Activated CD4-positive, alpha-beta T cell treated with anti-CD3 and anti-CD28 coated beads, Interleukin-2, Interleukin-4, amounts not matched to agents 100 ng/mL and 50 ng/mL, durations not matched to agents 16 hours and 8 hours (primary cell): ENCODE data around the gene FAM47C.
"Not testable (repeated sequence)": the region's sequence is repeated elsewhere in the genome, so short reads cannot be mapped to it uniquely, and the experiment has no call there.

Experiments used
- DNase-seq: peaks from one replicate; pipeline ENCODE4 v3.0.0-alpha.2; 2020; ENCODE audit warnings: low spot score

FAM47C gene

GRCh38 chrX:37008182-37008581, at the start of gene FAM47C:
TSS of gene FAM47C (plus strand) at chrX:37008366. CDS start at chrX:37008411, 45 bp downstream.
- DNase-seq = not testable (repeated sequence)

- no peak for DNase-seq
Measured at GRCh38 chrX:36961590-36961989, 46.6 kb upstream of the FAM47C start.

GRCh38 chrX:36963069-36963808, 44.9 kb upstream of the FAM47C start:
- no peak for DNase-seq

- no peak for DNase-seq
Measured at GRCh38 chrX:36963852-36964251, 44.3 kb upstream of the FAM47C start.

- no peak for DNase-seq
Measured at GRCh38 chrX:36973575-36973974, 34.6 kb upstream of the FAM47C start.

GRCh38 chrX:36974911-36975310, 33.3 kb upstream of the FAM47C start:
- DNase-seq = no peak

- no peak for DNase-seq
Measured at GRCh38 chrX:36978886-36979285, 29.3 kb upstream of the FAM47C start.

- DNase-seq = no peak
Measured at GRCh38 chrX:36983831-36984230, 24.3 kb upstream of the FAM47C start.

GRCh38 chrX:36985416-36986209, 22.6 kb upstream of the FAM47C start:
- DNase-seq = not testable (repeated sequence)

- DNase-seq = no peak
Measured at GRCh38 chrX:36986231-36986630, 21.9 kb upstream of the FAM47C start.

- DNase-seq = not testable (repeated sequence)
Measured at GRCh38 chrX:36987212-36987611, 21.0 kb upstream of the FAM47C start.

- DNase-seq = no peak
Measured at GRCh38 chrX:37000140-37000539, 8.0 kb upstream of the FAM47C start.

GRCh38 chrX:37010496-37010895, 2.3 kb downstream of the FAM47C start:
- no peak for DNase-seq

- DNase-seq = not testable (repeated sequence)
Measured at GRCh38 chrX:37034260-37034659, 26.1 kb downstream of the FAM47C start.

- not testable (repeated sequence) for DNase-seq
Measured at GRCh38 chrX:37036674-37037220, 28.6 kb downstream of the FAM47C start.

GRCh38 chrX:37038814-37039213, 30.6 kb downstream of the FAM47C start:
- DNase-seq = not testable (repeated sequence)

- not testable (repeated sequence) for DNase-seq
Measured at GRCh38 chrX:37042956-37043885, 35.1 kb downstream of the FAM47C start.

GRCh38 chrX:37047776-37048175, 39.6 kb downstream of the FAM47C start:
- DNase-seq = no peak

- not testable (repeated sequence) for DNase-seq
Measured at GRCh38 chrX:37057572-37057971, 49.4 kb downstream of the FAM47C start.

- DNase-seq = peak; percentile 23
Measured at GRCh38 chrX:37060999-37061398, 52.8 kb downstream of the FAM47C start.
